Putamen (tissue), 1 donor: ENCODE data around the gene ZNF280B.
"Not testable (repeated sequence)": the region's sequence is repeated elsewhere in the genome, so short reads cannot be mapped to it uniquely, and the experiment has no call there.

Experiments used
- DNase-seq: peaks from one replicate; pipeline ENCODE4 v3.0.0-alpha.2; 2016; ENCODE audit warnings: low spot score

Gene ZNF280B

GRCh38 chr22:22463855-22464540 is 44.5 kb downstream of the ZNF280B start:
- peak; percentile 45 for DNase-seq

- no peak for DNase-seq
Measured at GRCh38 chr22:22462813-22463567, 45.6 kb downstream of the ZNF280B start.

- DNase-seq: no peak
Measured at GRCh38 chr22:22461583-22461982, 47.0 kb downstream of the ZNF280B start.

GRCh38 chr22:22461111-22461510 is 47.4 kb downstream of the ZNF280B start:
- no peak for DNase-seq

- no peak for DNase-seq
Measured at GRCh38 chr22:22460635-22461034, 47.9 kb downstream of the ZNF280B start.

GRCh38 chr22:22460060-22460459 is 48.5 kb downstream of the ZNF280B start:
- DNase-seq: no peak

GRCh38 chr22:22458896-22459588 is 49.5 kb downstream of the ZNF280B start:
- no peak for DNase-seq

GRCh38 chr22:22458387-22458786 is 50.2 kb downstream of the ZNF280B start:
- DNase-seq: no peak

GRCh38 chr22:22454997-22455396 is 53.5 kb downstream of the ZNF280B start:
- DNase-seq: no peak

- DNase-seq: no peak
Measured at GRCh38 chr22:22452996-22453686, 55.4 kb downstream of the ZNF280B start.

GRCh38 chr22:22452211-22452610 is 56.3 kb downstream of the ZNF280B start:
- DNase-seq: no peak

GRCh38 chr22:22450343-22450839 is 58.2 kb downstream of the ZNF280B start:
- no peak for DNase-seq

GRCh38 chr22:22449819-22450218 is 58.7 kb downstream of the ZNF280B start:
- no peak for DNase-seq

- no peak for DNase-seq
Measured at GRCh38 chr22:22446517-22446916, 62.0 kb downstream of the ZNF280B start.

GRCh38 chr22:22444007-22444589 is 64.4 kb downstream of the ZNF280B start:
- DNase-seq: not testable (repeated sequence)

- DNase-seq: no peak
Measured at GRCh38 chr22:22442928-22443709, 65.4 kb downstream of the ZNF280B start.

GRCh38 chr22:22441626-22442025 is 66.9 kb downstream of the ZNF280B start:
- DNase-seq: not testable (repeated sequence)

- DNase-seq: no peak
Measured at GRCh38 chr22:22440188-22440587, 68.4 kb downstream of the ZNF280B start.
